ENCODE results near the gene RGS12. TPM values are rescaled to one million over a fixed set of nuclear protein-coding genes. Genes with fewer than 3 reads are reported as not detected.

RGS12 gene
- total RNA-seq, 1 experiment from 2014 or later = 16.9 TPM

- no peaks in the 10 kb centered on the region for H3K27me3 ChIP-seq (ENCODE audit: insufficient read depth, low read length)
- no peak within 1 kb of the TSS for H2BK5ac ChIP-seq (ENCODE audit: insufficient read length, low read length)
- H3K4me1 ChIP-seq (ENCODE audit: insufficient read depth, low read length) = no peaks in the 10 kb centered on the region; the same call in 1 of the 2 replicates
- H3K4me3 Mint-ChIP-seq = no peak within 1 kb of the TSS
- H3K27ac ChIP-seq (ENCODE audit: insufficient read length, low read depth, low read length) = no peak within 1 kb of the TSS
- no peak for DNase-seq
- peaks cover 4% of the 10 kb centered on the region for H4K20me1 ChIP-seq (ENCODE audit: control insufficient read depth, insufficient read depth, insufficient read length)
- H3K9me3 ChIP-seq (ENCODE audit: control insufficient read depth, low read depth, low read length) = no peaks in the 10 kb centered on the region
- H4K8ac ChIP-seq (replicated peaks; ENCODE audit: insufficient read length, low read depth, low read length) = no peak within 1 kb of the TSS
- H3K36me3 Mint-ChIP-seq (ENCODE audit: insufficient read depth in 1 of 3, low read depth in 3 of 3) = no peaks in the 10 kb centered on the region
- no peaks in the 10 kb centered on the region for H3K23me2 ChIP-seq (ENCODE audit: insufficient read length, low read depth, low read length, poor library complexity, severe bottlenecking)
- H3K4ac ChIP-seq (ENCODE audit: low read depth, low read length) = no peak within 1 kb of the TSS; the same call in 1 of the 2 replicates
- H2BK120ac ChIP-seq (ENCODE audit: low read depth, low read length, poor library complexity, severe bottlenecking) = no peak within 1 kb of the TSS
- TF ChIP-seq CTCF (conservative IDR thresholded peaks at IDR 0.05) = no peak
- H3K23ac ChIP-seq (ENCODE audit: insufficient read length, low read depth, low read length) = no peak within 1 kb of the TSS
- no peak within 1 kb of the TSS for H3K56ac ChIP-seq (ENCODE audit: insufficient read length, low read depth, low read length)
- no peak within 1 kb of the TSS for H2BK20ac ChIP-seq (ENCODE audit: low read depth, low read length, poor library complexity, severe bottlenecking)
- no peaks in the 10 kb centered on the region for H3K79me2 ChIP-seq (ENCODE audit: insufficient read depth, low read length)
- no peak within 1 kb of the TSS for H4K5ac ChIP-seq (ENCODE audit: insufficient read length, low read depth, low read length)
- H3K79me1 ChIP-seq (ENCODE audit: insufficient read depth, low read depth, low read length, poor library complexity, severe bottlenecking) = no peaks in the 10 kb centered on the region
- H3K27ac Mint-ChIP-seq = no peak within 1 kb of the TSS
- H3K4me1 Mint-ChIP-seq = peaks cover 4 to 13% of the 10 kb centered on the region in 2 experiments
- no peaks in the 10 kb centered on the region; the same call in 1 of the 2 replicates for H3K27me3 Mint-ChIP-seq (ENCODE audit: low read depth)
- no peaks in the 10 kb centered on the region for H3K9me3 Mint-ChIP-seq
- WGBS (ENCODE audit: extremely low coverage, insufficient read length, low lambda C conversion rate) = no CpG with 5 or more reads among the region's 72 CpGs
- no peak within 1 kb of the TSS for H3K9ac ChIP-seq (ENCODE audit: extremely low read depth, insufficient read length, low read length)
- peak within 1 kb of the TSS; percentile 25 for H4K91ac ChIP-seq (ENCODE audit: insufficient read length, low read depth, low read length)
- H3K18ac ChIP-seq (ENCODE audit: insufficient read length, low read depth, low read length) = no peak within 1 kb of the TSS
- no peak within 1 kb of the TSS for H2AFZ ChIP-seq (ENCODE audit: low read length)
- H2BK15ac ChIP-seq (ENCODE audit: low read depth, low read length) = no peak within 1 kb of the TSS
- no peak within 1 kb of the TSS for H2BK12ac ChIP-seq (ENCODE audit: insufficient read length, low read depth, low read length)
- H2AK5ac ChIP-seq (ENCODE audit: insufficient read length, low read length) = no peak within 1 kb of the TSS
- no peak within 1 kb of the TSS; the same call in 1 of the 2 replicates for H3K14ac ChIP-seq (ENCODE audit: insufficient read depth, low read length)
- H3K4me2 ChIP-seq (ENCODE audit: insufficient read depth, insufficient read length, low read length) = no peak within 1 kb of the TSS
- H3T11ph ChIP-seq (ENCODE audit: low read length) = no peak within 1 kb of the TSS
Observed at GRCh38 chr4:3248811-3249661, 43.8 kb upstream of the RGS12 start, which contains the start of gene MSANTD1. TSS of gene MSANTD1 (plus strand) at chr4:3249159. CDS start at chr4:3249223, 64 bp downstream.

Data from H9 (cell line).